GM21390 (cell line): ENCODE measurements around the gene FGF12.

Source experiments
- ATAC-seq: cut with Tn5 transposase; IDR thresholded peaks from one replicate; pipeline ENCODE4 v1.9.1; 2021; ENCODE audit not compliant: unreplicated experiment

FGF12 gene

GRCh38 chr3:192216067-192216466 is 511.3 kb downstream of the FGF12 start:
- ATAC-seq = no peak

- ATAC-seq = no peak
Measured at GRCh38 chr3:192212979-192213378, 514.4 kb downstream of the FGF12 start.

- peak; percentile 55 for ATAC-seq
Measured at GRCh38 chr3:192212335-192212734, 515.0 kb downstream of the FGF12 start.

GRCh38 chr3:192207651-192208050 is 519.7 kb downstream of the FGF12 start:
- no peak for ATAC-seq

- no peak for ATAC-seq
Measured at GRCh38 chr3:192207239-192207638, 520.1 kb downstream of the FGF12 start.

GRCh38 chr3:192194085-192194484 is 533.3 kb downstream of the FGF12 start:
- no peak for ATAC-seq

- ATAC-seq = peak; percentile 95
Measured at GRCh38 chr3:192188218-192188835, 539.0 kb downstream of the FGF12 start.

- ATAC-seq = no peak
Measured at GRCh38 chr3:192187485-192188051, 539.8 kb downstream of the FGF12 start.

GRCh38 chr3:192186498-192186897 is 540.8 kb downstream of the FGF12 start:
- no peak for ATAC-seq

GRCh38 chr3:192186045-192186444 is 541.3 kb downstream of the FGF12 start:
- ATAC-seq = no peak

GRCh38 chr3:192183109-192183508 is 544.2 kb downstream of the FGF12 start:
- no peak for ATAC-seq

- no peak for ATAC-seq
Measured at GRCh38 chr3:192181151-192181550, 546.2 kb downstream of the FGF12 start.

GRCh38 chr3:192177383-192177782 is 550.0 kb downstream of the FGF12 start:
- no peak for ATAC-seq

GRCh38 chr3:192174283-192174682 is 553.1 kb downstream of the FGF12 start:
- no peak for ATAC-seq

- ATAC-seq = peak; percentile 58
Measured at GRCh38 chr3:192171213-192171612, 556.1 kb downstream of the FGF12 start.

GRCh38 chr3:192170659-192171058 is 556.7 kb downstream of the FGF12 start:
- no peak for ATAC-seq

- no peak for ATAC-seq
Measured at GRCh38 chr3:192170031-192170430, 557.3 kb downstream of the FGF12 start.

GRCh38 chr3:192169332-192169915 is 557.9 kb downstream of the FGF12 start:
- ATAC-seq = no peak

- no peak for ATAC-seq
Measured at GRCh38 chr3:192168202-192168601, 559.1 kb downstream of the FGF12 start.

GRCh38 chr3:192165552-192165951 is 561.8 kb downstream of the FGF12 start:
- ATAC-seq = no peak

- ATAC-seq = no peak
Measured at GRCh38 chr3:192161661-192162060, 565.7 kb downstream of the FGF12 start.

- ATAC-seq = no peak
Measured at GRCh38 chr3:192156382-192156781, 571.0 kb downstream of the FGF12 start.

GRCh38 chr3:192155194-192155593 is 572.1 kb downstream of the FGF12 start:
- no peak for ATAC-seq
